ENCODE data around the gene SECTM1.

The SECTM1 gene

DNA sequence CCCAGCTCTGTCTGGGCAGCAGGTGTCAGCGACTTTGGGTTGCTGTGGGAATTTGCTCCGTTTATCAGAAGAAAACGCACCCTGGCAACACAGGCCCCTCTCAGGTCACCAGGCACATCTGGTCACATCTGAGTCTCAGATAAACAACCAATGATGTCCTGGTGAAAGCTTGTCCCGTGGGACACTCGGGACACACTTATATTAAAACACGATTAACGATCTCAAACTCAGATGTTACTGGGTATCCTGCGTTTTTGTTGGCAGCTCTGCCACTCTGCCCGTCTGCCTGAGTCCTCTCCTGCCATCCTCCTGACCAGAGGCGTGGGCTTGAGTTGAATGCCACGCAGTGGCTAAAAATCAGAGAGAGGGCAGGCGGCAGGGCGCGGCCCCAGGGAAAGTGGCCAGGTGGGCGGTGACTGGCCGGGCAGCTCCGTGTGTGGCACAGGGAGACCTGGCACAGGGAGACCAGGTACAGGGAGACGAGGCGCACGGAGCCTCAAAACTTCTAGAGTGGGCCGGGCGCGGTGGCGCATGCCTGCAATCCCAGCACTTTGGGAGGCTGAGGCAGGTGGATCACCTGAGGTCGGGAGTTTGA lies 2.1 kb downstream of the SECTM1 start:
- H3K4me3 ChIP-seq (ENCODE audit: extremely low read depth, insufficient read depth, low read length, poor library complexity, severe bottlenecking) = no peak overlapping the region
- no peaks in the 10 kb centered on the region for H3K9me3 ChIP-seq (ENCODE audit: control insufficient read depth, low read length)
- peaks cover 5% of the 10 kb centered on the region for H3K4me1 ChIP-seq (ENCODE audit: control insufficient read depth, insufficient read depth, low read length, poor library complexity, severe bottlenecking)
- 92 to 93% methylated on average over 24 to 25 of the region's 25 CpGs for WGBS, 2 experiments (ENCODE audit: insufficient coverage in 2 of 2)
- H3K36me3 ChIP-seq (ENCODE audit: control insufficient read depth, insufficient read depth, low read length) = no peaks in the 10 kb centered on the region
- H3K27ac ChIP-seq (ENCODE audit: low read depth, low read length, severe bottlenecking) = no peak overlapping the region

DNA sequence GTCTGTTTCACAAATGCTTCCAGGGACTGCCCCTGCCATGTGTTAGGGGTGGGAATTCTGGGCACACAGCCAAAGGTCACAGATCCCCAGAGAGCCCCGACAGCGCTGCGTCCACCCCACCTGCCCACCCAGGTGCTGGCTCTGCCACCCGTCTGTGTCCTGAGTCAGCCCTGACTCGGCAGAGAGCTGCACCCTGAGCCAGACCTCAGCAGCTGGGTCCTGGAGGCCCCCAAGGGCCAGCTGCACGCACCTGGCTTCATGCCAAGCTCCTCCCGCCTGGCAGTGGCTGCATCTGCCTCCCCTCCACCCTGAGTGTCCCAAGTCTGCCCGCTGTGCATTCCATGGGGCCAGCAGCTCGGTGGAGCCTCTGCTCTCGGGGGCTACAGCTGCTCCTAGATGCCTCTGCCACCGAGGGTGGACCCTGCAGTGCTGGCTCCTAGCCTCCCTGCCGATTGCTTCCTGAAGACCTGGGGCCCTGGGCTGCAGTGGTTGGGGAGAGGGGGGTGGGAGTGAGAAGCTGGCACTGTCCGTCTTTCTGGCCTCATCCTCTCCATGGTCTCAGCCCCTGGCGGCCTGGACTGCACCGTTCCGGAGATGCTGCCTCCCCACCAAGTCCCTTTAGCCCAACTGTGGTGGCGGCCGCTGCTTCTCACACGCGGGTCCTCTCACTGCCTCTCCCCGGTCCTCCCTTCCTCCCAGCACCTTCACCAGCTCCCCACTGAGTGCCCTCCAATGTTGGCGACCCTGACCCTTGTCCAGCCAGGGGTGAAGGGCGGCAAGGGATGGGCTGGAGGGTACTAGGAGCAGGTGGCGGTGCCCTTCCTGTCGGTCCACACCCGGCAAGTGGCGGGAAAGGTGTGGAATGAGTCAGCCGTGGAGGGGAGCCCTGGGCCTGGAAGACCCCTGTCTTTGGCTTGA lies 3.0 kb downstream of the SECTM1 start:
- H3K27ac ChIP-seq (ENCODE audit: low read depth, low read length, severe bottlenecking) = no peak overlapping the region
- WGBS, 2 experiments (ENCODE audit: insufficient coverage in 2 of 2) = 80% methylated on average over 22 to 24 of the region's 28 CpGs
- H3K4me1 ChIP-seq (ENCODE audit: control insufficient read depth, insufficient read depth, low read length, poor library complexity, severe bottlenecking) = peaks cover 3% of the 10 kb centered on the region
- H3K4me3 ChIP-seq (ENCODE audit: extremely low read depth, insufficient read depth, low read length, poor library complexity, severe bottlenecking) = no peak overlapping the region
- H3K9me3 ChIP-seq (ENCODE audit: control insufficient read depth, low read length) = no peaks in the 10 kb centered on the region
- H3K36me3 ChIP-seq (ENCODE audit: control insufficient read depth, insufficient read depth, low read length) = no peaks in the 10 kb centered on the region

DNA sequence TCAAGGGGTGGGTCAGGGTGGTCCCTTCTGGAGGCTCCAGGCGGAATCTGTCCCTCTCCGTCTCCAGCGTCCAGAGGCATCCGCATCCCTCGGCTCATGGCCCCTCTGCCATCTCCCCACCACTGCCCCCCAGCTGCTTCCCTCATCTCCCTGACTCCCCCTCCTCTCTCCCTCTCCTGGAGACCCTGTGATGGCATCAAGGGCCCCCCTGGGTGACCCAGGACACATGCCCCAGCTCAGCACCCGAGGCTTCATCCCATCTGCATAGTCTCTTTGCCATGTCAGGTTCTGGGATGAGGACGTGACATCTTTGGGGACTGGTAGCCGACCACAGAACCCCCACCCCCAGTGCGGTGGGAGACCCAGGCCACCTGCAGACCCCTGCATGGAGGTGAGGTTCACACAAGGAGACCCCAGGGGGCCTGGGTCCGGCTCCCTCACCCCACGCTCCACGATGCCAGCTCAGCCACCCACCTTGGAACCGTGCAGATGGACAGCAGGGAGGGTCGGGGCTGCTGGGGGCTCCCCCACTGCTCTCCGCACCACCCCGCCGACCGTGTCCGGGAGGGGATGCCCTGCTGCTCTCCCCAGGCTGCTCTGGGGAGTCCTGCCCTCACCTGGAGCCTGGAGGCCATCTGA lies 3.8 kb downstream of the SECTM1 start:
- Histone ChIP-seq H3K4me3 (ENCODE audit: extremely low read depth, insufficient read depth, low read length, poor library complexity, severe bottlenecking) (no peak overlapping the region), H3K27ac (ENCODE audit: low read depth, low read length, severe bottlenecking) (no peak overlapping the region), H3K9me3 (ENCODE audit: control insufficient read depth, low read length) (no peaks in the 10 kb centered on the region), H3K36me3 (ENCODE audit: control insufficient read depth, insufficient read depth, low read length) (no peaks in the 10 kb centered on the region), H3K4me1 (ENCODE audit: control insufficient read depth, insufficient read depth, low read length, poor library complexity, severe bottlenecking) (peaks cover under 1% of the 10 kb centered on the region)
- WGBS, 2 experiments (ENCODE audit: insufficient coverage in 2 of 2) = 91% methylated on average over 10 to 19 of the region's 19 CpGs

DNA sequence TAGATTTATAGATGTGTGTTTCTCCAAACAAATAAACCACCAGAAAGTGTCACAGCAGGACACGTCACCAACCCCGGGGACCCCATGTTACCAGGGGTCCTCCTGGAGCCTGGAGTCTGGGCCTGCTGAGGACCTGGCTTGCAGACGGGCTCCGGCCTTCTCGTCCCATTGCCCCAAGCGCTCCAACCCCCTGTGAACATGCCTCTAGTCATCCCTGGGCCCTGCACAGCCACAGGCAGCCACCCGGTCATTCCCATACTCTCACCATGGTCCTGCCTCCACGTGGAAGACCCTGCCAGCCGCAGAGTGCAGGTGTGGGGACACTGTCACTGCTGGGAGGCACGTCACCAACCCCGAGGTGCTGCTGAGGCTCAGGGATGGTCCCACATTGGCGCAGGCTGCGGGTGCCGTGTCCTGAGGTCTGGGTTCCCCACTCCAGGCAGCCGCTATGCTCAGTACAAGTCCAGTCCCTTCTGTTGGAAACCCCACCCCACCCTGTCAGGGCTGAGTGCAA lies 4.5 kb downstream of the SECTM1 start:
- 85 to 87% methylated on average over 12 to 15 of the region's 15 CpGs for WGBS, 2 experiments (ENCODE audit: insufficient coverage in 2 of 2)
- Histone ChIP-seq H3K4me3 (ENCODE audit: extremely low read depth, insufficient read depth, low read length, poor library complexity, severe bottlenecking) (no peak overlapping the region), H3K27ac (ENCODE audit: low read depth, low read length, severe bottlenecking) (no peak overlapping the region), H3K36me3 (ENCODE audit: control insufficient read depth, insufficient read depth, low read length) (no peaks in the 10 kb centered on the region), H3K9me3 (ENCODE audit: control insufficient read depth, low read length) (no peaks in the 10 kb centered on the region), H3K4me1 (ENCODE audit: control insufficient read depth, insufficient read depth, low read length, poor library complexity, severe bottlenecking) (no peaks in the 10 kb centered on the region)

DNA sequence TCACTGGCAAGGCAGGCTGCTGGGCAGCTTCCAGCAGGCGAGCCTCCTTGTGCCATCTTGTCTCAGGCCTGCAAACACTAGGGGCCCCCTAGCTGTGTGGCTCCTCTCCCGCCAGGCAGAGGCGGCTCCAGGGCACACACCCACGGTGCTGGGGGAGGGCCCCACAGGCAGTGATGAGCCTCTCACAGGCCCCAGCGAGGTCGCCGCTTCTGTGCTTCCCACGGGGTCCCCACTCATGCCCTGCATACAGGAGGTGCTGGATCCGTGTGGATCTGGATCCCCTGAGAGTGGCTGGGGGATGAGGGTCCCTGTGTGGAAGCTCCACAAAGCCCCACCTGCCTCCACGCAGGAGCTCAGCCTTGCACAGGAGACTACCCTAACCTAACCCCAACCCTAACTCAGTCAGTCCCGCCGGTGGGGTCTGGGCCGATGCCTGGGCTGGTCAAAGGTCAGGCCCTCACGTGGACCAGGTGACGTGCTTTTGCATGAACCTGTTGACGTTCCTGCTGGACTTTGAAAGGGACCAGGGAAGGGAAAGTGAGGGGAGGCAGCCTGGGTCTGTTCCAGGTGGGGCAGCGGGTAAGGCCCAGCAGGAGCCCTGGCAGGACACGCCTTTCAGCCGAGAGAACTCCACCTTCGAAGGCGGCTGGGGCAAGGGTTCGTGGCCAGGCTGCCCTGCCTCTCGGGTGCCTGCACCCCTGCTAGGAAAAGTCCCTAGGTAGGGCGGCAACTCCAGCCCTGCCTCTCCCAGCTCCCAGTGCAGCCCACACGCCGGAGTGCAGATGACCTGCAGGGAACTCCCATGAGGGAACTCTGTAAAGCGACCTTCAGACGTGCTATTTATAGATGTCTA lies 5.2 kb downstream of the SECTM1 start:
- H3K4me1 ChIP-seq (ENCODE audit: control insufficient read depth, insufficient read depth, low read length, poor library complexity, severe bottlenecking) = no peaks in the 10 kb centered on the region
- H3K4me3 ChIP-seq (ENCODE audit: extremely low read depth, insufficient read depth, low read length, poor library complexity, severe bottlenecking) = no peak overlapping the region
- no peaks in the 10 kb centered on the region for H3K36me3 ChIP-seq (ENCODE audit: control insufficient read depth, insufficient read depth, low read length)
- WGBS, 2 experiments (ENCODE audit: insufficient coverage in 2 of 2) = 69 to 78% methylated on average over 19 to 23 of the region's 28 CpGs
- no peak overlapping the region for H3K27ac ChIP-seq (ENCODE audit: low read depth, low read length, severe bottlenecking)
- no peaks in the 10 kb centered on the region for H3K9me3 ChIP-seq (ENCODE audit: control insufficient read depth, low read length)

DNA sequence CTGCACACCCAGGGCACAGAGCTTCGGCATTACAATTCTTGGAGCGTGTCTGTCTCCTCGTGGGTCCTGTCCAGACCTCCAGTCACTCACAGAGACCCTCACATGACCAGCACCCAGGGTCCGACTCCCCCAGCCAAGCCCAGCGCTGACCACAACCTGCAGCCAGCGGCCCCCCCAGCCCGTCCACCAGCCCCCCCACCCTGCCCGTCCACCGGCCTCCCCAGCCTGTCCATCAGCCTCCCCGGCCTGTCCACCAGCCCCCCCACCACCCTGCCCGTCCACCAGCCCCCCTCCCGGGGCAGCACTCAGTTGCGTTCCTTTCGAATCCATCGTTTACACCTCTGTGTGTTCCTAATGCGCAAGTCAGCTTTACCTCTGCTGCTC lies 5.8 kb downstream of the SECTM1 start:
- Histone ChIP-seq H3K36me3 (ENCODE audit: control insufficient read depth, insufficient read depth, low read length) (no peaks in the 10 kb centered on the region), H3K27ac (ENCODE audit: low read depth, low read length, severe bottlenecking) (no peak overlapping the region), H3K4me3 (ENCODE audit: extremely low read depth, insufficient read depth, low read length, poor library complexity, severe bottlenecking) (no peak overlapping the region), H3K9me3 (ENCODE audit: control insufficient read depth, low read length) (no peaks in the 10 kb centered on the region), H3K4me1 (ENCODE audit: control insufficient read depth, insufficient read depth, low read length, poor library complexity, severe bottlenecking) (no peaks in the 10 kb centered on the region)
- WGBS, 2 experiments (ENCODE audit: insufficient coverage in 2 of 2) = 74 to 80% methylated on average over 4 to 8 of the region's 16 CpGs

DNA sequence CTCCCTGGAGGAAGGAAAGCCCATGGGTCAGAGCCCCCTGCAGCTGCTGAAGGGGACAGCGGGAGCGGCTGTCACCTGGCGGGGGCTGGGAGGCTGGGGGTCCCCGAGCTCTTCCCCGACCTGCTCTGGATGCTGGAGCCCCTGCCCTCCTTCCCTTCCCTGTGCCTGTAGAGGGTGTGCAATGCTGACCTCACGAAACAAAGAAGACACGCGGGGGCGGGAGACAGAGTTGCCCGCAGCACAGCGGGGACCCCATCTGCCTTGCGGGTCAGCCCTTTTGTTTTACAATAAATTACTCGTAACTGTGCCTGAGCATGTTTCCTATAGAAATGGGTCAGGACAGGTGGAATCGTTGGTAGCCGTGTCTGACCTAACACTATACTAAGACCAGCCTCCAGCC lies 6.3 kb downstream of the SECTM1 start:
- H3K9me3 ChIP-seq (ENCODE audit: control insufficient read depth, low read length) = no peaks in the 10 kb centered on the region
- no peak overlapping the region for H3K27ac ChIP-seq (ENCODE audit: low read depth, low read length, severe bottlenecking)
- no peaks in the 10 kb centered on the region for H3K4me1 ChIP-seq (ENCODE audit: control insufficient read depth, insufficient read depth, low read length, poor library complexity, severe bottlenecking)
- WGBS, 2 experiments (ENCODE audit: insufficient coverage in 2 of 2) = 48 to 58% methylated on average over 14 of the region's 15 CpGs
- no peak overlapping the region for H3K4me3 ChIP-seq (ENCODE audit: extremely low read depth, insufficient read depth, low read length, poor library complexity, severe bottlenecking)
- H3K36me3 ChIP-seq (ENCODE audit: control insufficient read depth, insufficient read depth, low read length) = no peaks in the 10 kb centered on the region

DNA sequence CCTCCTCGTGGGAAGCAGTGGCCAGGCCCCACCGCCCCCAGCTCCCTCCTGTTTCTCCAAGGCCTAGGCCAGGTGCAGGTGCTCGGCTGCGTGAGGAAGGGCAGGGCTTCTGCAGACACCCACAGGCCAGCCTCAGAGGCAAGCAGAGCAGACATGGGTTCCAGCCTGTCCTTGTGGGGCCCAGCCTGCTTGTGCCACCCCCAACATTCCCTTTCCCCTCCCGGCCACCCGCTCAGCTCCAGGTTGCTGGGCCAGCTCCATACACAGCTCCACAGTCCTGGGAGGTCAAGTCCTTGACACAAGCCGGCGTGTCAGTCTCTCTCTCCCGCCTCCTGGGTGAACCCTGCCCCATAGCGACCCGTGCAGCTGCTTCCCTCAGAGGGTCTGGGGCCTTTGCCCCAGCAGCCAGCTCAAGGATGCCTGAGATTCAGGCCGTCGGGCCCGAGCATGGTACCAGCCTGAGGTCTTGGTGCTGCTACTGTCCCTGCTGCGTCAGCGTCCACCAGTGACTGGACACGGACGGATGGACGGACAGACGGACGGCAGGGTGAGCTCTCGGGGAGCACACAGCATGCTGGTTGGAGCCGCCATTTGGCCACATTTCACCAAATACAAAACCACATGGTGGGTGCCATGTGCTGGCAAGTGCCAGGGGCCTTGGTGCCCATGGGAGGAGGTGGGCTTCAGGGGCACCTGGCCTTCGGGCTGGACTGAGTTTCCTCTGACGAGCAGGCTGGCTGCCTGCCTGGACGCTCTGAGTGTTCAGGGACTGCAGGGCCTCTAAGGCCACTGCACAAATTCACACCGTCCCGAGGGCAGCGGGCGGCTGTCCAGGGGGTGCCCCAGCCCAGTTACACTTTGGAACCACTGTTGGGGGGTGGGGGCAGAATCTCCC lies 8.0 kb downstream of the SECTM1 start:
- Histone ChIP-seq H3K36me3 (ENCODE audit: control insufficient read depth, insufficient read depth, low read length) (no peaks in the 10 kb centered on the region), H3K27ac (ENCODE audit: low read depth, low read length, severe bottlenecking) (no peak overlapping the region), H3K9me3 (ENCODE audit: control insufficient read depth, low read length) (no peaks in the 10 kb centered on the region), H3K4me3 (ENCODE audit: extremely low read depth, insufficient read depth, low read length, poor library complexity, severe bottlenecking) (no peak overlapping the region), H3K4me1 (ENCODE audit: control insufficient read depth, insufficient read depth, low read length, poor library complexity, severe bottlenecking) (no peaks in the 10 kb centered on the region)
- WGBS, 2 experiments (ENCODE audit: insufficient coverage in 2 of 2) = 89 to 95% methylated on average over 17 to 28 of the region's 30 CpGs

DNA sequence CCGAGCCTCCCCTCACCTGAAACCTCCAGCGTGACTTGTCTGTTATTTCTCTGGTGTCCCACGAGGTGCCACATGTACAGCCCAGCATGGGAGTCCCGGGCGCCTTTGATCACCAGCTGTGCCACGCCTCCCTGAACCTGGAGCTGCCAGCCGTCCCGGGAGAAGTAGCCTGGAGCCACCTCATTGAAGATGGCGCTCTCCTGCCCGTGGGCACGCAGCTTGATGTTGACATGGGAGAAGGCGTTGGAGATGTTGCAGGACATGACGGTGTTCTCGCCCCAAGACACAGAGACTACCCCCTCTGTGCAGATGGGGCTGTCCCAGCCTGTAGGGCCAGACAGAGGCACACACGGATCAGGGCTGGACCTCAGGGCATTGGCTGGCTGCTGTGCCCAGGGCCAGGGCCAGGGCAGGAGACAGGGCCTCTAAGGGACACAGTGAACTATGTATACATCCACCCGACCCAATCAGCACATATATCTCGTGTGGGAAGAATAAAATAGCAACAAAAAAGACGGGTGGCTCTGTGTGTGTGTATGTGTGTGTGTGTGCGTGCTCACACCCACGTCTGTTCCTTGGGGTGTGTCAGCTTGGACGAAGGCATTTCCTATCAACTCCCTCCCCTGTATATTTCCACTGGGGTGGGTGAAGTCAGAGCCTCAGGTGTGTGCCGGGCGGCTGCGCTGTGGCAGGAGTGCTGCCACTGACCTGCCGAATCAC lies 8.8 kb downstream of the SECTM1 start:
- H3K36me3 ChIP-seq (ENCODE audit: control insufficient read depth, insufficient read depth, low read length) = no peaks in the 10 kb centered on the region
- H3K27ac ChIP-seq (ENCODE audit: low read depth, low read length, severe bottlenecking) = no peak overlapping the region
- 76 to 87% methylated on average over 10 to 18 of the region's 25 CpGs for WGBS, 2 experiments (ENCODE audit: insufficient coverage in 2 of 2)
- H3K4me3 ChIP-seq (ENCODE audit: extremely low read depth, insufficient read depth, low read length, poor library complexity, severe bottlenecking) = no peak overlapping the region
- no peaks in the 10 kb centered on the region for H3K4me1 ChIP-seq (ENCODE audit: control insufficient read depth, insufficient read depth, low read length, poor library complexity, severe bottlenecking)
- no peaks in the 10 kb centered on the region for H3K9me3 ChIP-seq (ENCODE audit: control insufficient read depth, low read length)
